Mucosa of descending colon (tissue), 3 donors: ENCODE results near the gene INO80. TPM values are rescaled to one million over a fixed set of nuclear protein-coding genes. Genes with fewer than 3 reads are reported as not detected.
A peak's percentile ranks its signal among the peaks of the same experiment; 100 is the strongest.

Source experiments
- ATAC-seq: fragments of 200-7000 bp; cut with Tn5 transposase; one replicate; pipeline ENCODE4 v1.9.1; 2020; ENCODE audit warnings: mild to moderate bottlenecking, moderate library complexity
- DNase-seq, 3 donors: peaks; one replicate each; pipeline ENCODE4 v3.0.0-alpha.2; 2020
- H3K36me3 ChIP-seq: fragments of 200-600 bp; one replicate; pipeline ENCODE4 v1.8.0; 2021; ENCODE audit warnings: low read depth, mild to moderate bottlenecking
- H3K4me1 ChIP-seq: fragments of 200-600 bp; one replicate; pipeline ENCODE4 v1.8.0; 2021; ENCODE audit warnings: low read depth, mild to moderate bottlenecking
- H3K4me3 ChIP-seq: fragments of 200-600 bp; one replicate; pipeline ENCODE4 v1.8.0; 2021; ENCODE audit warnings: mild to moderate bottlenecking
- H3K9me3 ChIP-seq: fragments of 200-600 bp; one replicate; pipeline ENCODE4 v1.8.0; 2021; ENCODE audit warnings: mild to moderate bottlenecking
- CTCF ChIP-seq: fragments of 200-600 bp; IDR thresholded peaks from one replicate; pipeline ENCODE4 v1.8.0; 2022; ENCODE audit warnings: antibody characterized with exemption, mild to moderate bottlenecking
- intact Hi-C, 2 donors: fragments of 100-400 bp; cut with DNase I in 1 of 2; cut with micrococcal nuclease in 1 of 2; formaldehyde crosslinking; loops; one replicate each; pipeline versions ENCODE4 v1.11.0 to v1.11.1; 2022; cut with DNase I, micrococcal nuclease
- total RNA-seq, 3 donors: library from RNA; stranded (reverse); fragmentation: NEBNext Ultra II Directional in 2 of 3; extraction: Animal tissue kit (Norgen Biotek cat#: 25700) in 2 of 3; gene quantifications; one replicate each; pipeline versions ENCODE4 v1.2.1 to v1.2.4, GENCODE V29; 2021 to 2023
- donor health status: DM: no; HTN: no; CAD: no; lungs with moderate emphysema.
- donor health status: DM: no; HTN: no; CAD: no.
- donor health status: DM: no; HTN: yes; CAD: no.

INO80 gene
- total RNA-seq, 3 donors from 2014 or later, result 22.7 to 28.0 (median 26.3) TPM

- TF ChIP-seq CTCF, result no peak
- Histone ChIP-seq H3K9me3 (no peaks in the 10 kb centered on the region), H3K36me3 (no peaks in the 10 kb centered on the region), H3K4me1 (no peaks in the 10 kb centered on the region), H3K4me3 (no peak overlapping the region)
- DNase-seq (no peak), ATAC-seq (peak; percentile 15)
- intact Hi-C loops, result no loop called here
These were observed 155.8 kb downstream of the INO80 start for GRCh38 chr15:40960151-40960885.

- ATAC-seq (no peak), DNase-seq (no peak)
- intact Hi-C loops, result no loop called here
- no peak for TF ChIP-seq CTCF
- Histone ChIP-seq H3K4me3 (no peak overlapping the region), H3K9me3 (no peaks in the 10 kb centered on the region), H3K36me3 (no peaks in the 10 kb centered on the region), H3K4me1 (no peaks in the 10 kb centered on the region)
These were observed 156.5 kb downstream of the INO80 start for GRCh38 chr15:40959331-40960141.

- no peak overlapping the region for H3K4me3 ChIP-seq
- H3K36me3 ChIP-seq, result no peaks in the 10 kb centered on the region
- intact Hi-C loops, result no loop called here
- H3K4me1 ChIP-seq, result peaks cover 6% of the 10 kb centered on the region
- H3K9me3 ChIP-seq, result no peaks in the 10 kb centered on the region
- DNase-seq (no peak), ATAC-seq (no peak)
- TF ChIP-seq CTCF, result no peak
These were observed 157.4 kb downstream of the INO80 start for GRCh38 chr15:40958723-40959122.

GRCh38 chr15:40958146-40958545, 157.9 kb downstream of the INO80 start:
- Histone ChIP-seq H3K36me3 (no peaks in the 10 kb centered on the region), H3K9me3 (no peaks in the 10 kb centered on the region)
- intact Hi-C loops, result no loop called here

GRCh38 chr15:40957581-40958051, 158.5 kb downstream of the INO80 start:
- no peak for TF ChIP-seq CTCF
- H3K4me1 ChIP-seq, result peaks cover 11% of the 10 kb centered on the region
- no peaks in the 10 kb centered on the region for H3K36me3 ChIP-seq
- intact Hi-C loops, result no loop called here
- H3K4me3 ChIP-seq, result no peak overlapping the region
- ATAC-seq (peak; percentile 18), DNase-seq (peak; percentile 64 to 71 (median 66))
- H3K9me3 ChIP-seq, result no peaks in the 10 kb centered on the region

More at GRCh38 chr15:40958146-40958545, 157.9 kb downstream of the INO80 start:
- no peak for DNase-seq
- no peak for TF ChIP-seq CTCF
- Histone ChIP-seq H3K4me3 (no peak overlapping the region), H3K4me1 (peaks cover 8% of the 10 kb centered on the region)
- no peak for ATAC-seq
